ENCODE measurements around the gene XPO1. TPM values are rescaled to one million over a fixed set of nuclear protein-coding genes. Genes with fewer than 3 reads are reported as not detected.
A peak's percentile ranks its signal among the peaks of the same experiment; 100 is the strongest.
"Not testable (repeated sequence)": the region's sequence is repeated elsewhere in the genome, so short reads cannot be mapped to it uniquely, and the experiment has no call there.

Gene XPO1
- total RNA-seq, 1 donor from 2014 or later, result 89.1 TPM

DNA sequence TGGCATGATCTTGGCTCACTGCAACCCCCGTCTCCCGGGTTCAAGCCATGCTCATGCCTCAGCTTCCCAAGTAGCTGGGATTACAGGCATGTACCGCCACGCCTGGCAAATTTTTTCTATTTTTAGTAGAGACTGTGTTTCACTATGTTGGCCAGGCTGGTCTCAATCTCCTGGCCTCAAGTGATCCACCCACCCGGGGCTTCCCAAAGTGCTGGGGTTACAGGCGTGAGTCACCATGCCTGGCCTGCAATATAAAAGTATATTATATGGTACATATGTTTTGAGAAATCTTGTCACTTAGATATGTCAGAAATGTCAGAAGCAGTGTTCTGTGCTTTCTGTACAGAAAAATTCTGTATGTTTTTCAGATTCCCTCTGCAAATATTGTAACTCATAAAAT, 19.2 kb upstream of the XPO1 start:
- H3K27ac ChIP-seq, result no peak overlapping the region
- H3K36me3 ChIP-seq, result no peaks in the 10 kb centered on the region
- H3K9me3 ChIP-seq, result no peaks in the 10 kb centered on the region
- no peak overlapping the region for H3K4me3 ChIP-seq
- no peaks in the 10 kb centered on the region for H3K4me1 ChIP-seq
- no peak for TF ChIP-seq POLR2A (IDR thresholded peaks at IDR 0.05)
- TF ChIP-seq, protein P1, sequence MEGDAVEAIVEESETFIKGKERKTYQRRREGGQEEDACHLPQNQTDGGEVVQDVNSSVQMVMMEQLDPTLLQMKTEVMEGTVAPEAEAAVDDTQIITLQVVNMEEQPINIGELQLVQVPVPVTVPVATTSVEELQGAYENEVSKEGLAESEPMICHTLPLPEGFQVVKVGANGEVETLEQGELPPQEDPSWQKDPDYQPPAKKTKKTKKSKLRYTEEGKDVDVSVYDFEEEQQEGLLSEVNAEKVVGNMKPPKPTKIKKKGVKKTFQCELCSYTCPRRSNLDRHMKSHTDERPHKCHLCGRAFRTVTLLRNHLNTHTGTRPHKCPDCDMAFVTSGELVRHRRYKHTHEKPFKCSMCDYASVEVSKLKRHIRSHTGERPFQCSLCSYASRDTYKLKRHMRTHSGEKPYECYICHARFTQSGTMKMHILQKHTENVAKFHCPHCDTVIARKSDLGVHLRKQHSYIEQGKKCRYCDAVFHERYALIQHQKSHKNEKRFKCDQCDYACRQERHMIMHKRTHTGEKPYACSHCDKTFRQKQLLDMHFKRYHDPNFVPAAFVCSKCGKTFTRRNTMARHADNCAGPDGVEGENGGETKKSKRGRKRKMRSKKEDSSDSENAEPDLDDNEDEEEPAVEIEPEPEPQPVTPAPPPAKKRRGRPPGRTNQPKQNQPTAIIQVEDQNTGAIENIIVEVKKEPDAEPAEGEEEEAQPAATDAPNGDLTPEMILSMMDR (IDR thresholded peaks at IDR 0.05), result no peak
- no peak for TF ChIP-seq POLR2AphosphoS5 (IDR thresholded peaks at IDR 0.05; ENCODE audit: insufficient read depth in 1 of 2, low read depth in 1 of 2)
- no peak for DNase-seq (ENCODE audit: extremely low spot score in 2 of 2)
- intact Hi-C loops (cut with DNase I), result no loop called here
- H3K27me3 ChIP-seq, result no peaks in the 10 kb centered on the region

DNA sequence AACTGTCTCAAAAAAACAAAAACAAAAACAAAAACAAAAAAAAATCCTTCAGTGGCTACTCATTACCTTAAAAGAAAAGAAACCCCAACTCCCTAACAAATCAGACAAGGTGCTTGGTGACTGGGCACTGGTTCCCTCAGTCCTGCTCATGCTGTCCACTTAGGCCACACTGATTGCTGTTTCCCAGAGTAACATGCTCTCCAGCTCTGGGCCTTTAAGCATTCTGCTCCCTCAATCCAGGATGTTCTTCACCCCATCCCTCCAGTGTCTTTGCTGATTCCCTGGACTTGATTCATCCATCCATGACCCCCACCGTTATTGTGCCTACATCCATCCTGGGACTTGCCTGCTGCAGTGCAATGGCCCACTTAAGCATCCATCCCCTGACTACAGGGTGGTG, 16.4 kb upstream of the XPO1 start:
- no peaks in the 10 kb centered on the region for H3K4me1 ChIP-seq
- H3K36me3 ChIP-seq, result no peaks in the 10 kb centered on the region
- H3K4me3 ChIP-seq, result no peak overlapping the region
- no peak overlapping the region for H3K27ac ChIP-seq
- intact Hi-C loops (cut with DNase I), result no loop called here
- DNase-seq (ENCODE audit: extremely low spot score in 2 of 2), result peak in 1 of 2 donors; percentile 64
- no peaks in the 10 kb centered on the region for H3K27me3 ChIP-seq
- no peak for TF ChIP-seq POLR2AphosphoS5 (IDR thresholded peaks at IDR 0.05; ENCODE audit: insufficient read depth in 1 of 2, low read depth in 1 of 2)
- TF ChIP-seq, protein P1 (IDR thresholded peaks at IDR 0.05), result no peak
- no peaks in the 10 kb centered on the region for H3K9me3 ChIP-seq

DNA sequence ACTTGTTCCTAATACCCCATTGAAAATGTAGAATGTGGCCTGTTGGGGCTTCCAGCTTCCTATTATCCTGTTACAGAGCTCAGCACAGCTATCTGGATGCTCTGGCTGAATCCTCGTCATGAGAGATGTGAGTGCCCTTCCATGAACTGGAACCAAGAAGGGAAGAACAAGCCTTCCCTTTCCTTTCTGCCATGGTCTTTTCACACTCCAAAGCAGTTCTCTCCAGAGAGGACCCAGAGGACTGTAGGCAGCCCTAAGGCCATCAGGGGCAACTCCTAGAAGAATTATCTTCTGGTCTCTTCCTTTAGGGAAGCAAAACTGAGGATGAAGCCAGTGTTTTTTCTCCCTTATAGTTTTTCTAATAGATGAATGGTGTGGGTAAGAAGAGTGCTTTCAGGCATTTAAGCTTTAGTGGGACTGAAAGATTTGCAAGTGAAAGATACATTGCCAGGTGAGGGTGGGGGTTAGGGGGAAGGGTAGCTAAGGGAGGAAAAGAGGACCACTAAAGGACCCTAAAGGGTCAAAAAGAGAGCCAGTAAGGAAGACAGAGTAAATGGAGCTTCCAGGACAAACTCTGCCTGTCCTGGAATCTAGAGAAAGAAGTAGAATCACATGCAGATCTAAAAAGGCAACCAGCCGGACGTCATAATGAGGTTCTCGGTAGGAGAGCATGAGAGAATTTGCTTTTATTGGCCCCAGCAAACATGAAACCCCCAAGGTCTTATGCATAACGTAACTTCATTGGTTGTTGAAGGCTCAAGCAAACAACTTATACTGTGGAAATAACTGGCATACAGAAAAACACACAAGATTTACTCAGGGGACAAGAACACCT, 12.4 kb upstream of the XPO1 start:
- no peaks in the 10 kb centered on the region for H3K36me3 ChIP-seq
- H3K27ac ChIP-seq, result no peak overlapping the region
- intact Hi-C loops (cut with DNase I), result no loop called here
- H3K4me1 ChIP-seq, result no peaks in the 10 kb centered on the region
- H3K27me3 ChIP-seq, result no peaks in the 10 kb centered on the region
- TF ChIP-seq POLR2AphosphoS5 (IDR thresholded peaks at IDR 0.05; ENCODE audit: insufficient read depth in 1 of 2, low read depth in 1 of 2) (no peak), POLR2A (IDR thresholded peaks at IDR 0.05) (no peak)
- TF ChIP-seq, protein P1 (IDR thresholded peaks at IDR 0.05), result no peak
- H3K4me3 ChIP-seq, result no peak overlapping the region
- DNase-seq (ENCODE audit: extremely low spot score in 2 of 2), result no peak
- no peaks in the 10 kb centered on the region for H3K9me3 ChIP-seq

DNA sequence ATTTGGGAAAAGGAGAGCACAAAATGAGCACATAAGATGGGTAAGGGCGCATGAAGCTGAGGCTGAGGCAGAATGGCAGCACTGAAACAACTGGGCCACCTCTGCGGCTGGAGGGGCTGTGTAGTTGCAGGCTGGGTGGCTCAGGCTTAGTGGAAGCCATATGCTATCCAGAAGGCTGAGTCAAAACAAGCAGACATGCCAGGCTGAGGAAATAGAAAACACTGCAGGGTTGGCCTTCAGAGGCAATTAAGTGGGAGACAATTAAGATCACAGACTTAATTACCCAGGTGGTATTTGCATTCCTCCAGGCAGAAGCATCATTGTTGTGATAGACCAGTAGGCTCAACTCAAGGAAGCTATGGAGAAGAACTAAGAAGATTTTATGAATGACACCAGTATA, 11.4 kb upstream of the XPO1 start:
- no peak for TF ChIP-seq POLR2A (IDR thresholded peaks at IDR 0.05)
- TF ChIP-seq POLR2AphosphoS5 (IDR thresholded peaks at IDR 0.05; ENCODE audit: insufficient read depth in 1 of 2, low read depth in 1 of 2), result no peak
- TF ChIP-seq, protein P1 (IDR thresholded peaks at IDR 0.05), result no peak
- Histone ChIP-seq H3K4me1 (no peaks in the 10 kb centered on the region), H3K36me3 (no peaks in the 10 kb centered on the region), H3K27me3 (no peaks in the 10 kb centered on the region), H3K4me3 (no peak overlapping the region), H3K27ac (no peak overlapping the region), H3K9me3 (no peaks in the 10 kb centered on the region)
- intact Hi-C loops (cut with DNase I), result no loop called here
- DNase-seq (ENCODE audit: extremely low spot score in 2 of 2), result no peak

DNA sequence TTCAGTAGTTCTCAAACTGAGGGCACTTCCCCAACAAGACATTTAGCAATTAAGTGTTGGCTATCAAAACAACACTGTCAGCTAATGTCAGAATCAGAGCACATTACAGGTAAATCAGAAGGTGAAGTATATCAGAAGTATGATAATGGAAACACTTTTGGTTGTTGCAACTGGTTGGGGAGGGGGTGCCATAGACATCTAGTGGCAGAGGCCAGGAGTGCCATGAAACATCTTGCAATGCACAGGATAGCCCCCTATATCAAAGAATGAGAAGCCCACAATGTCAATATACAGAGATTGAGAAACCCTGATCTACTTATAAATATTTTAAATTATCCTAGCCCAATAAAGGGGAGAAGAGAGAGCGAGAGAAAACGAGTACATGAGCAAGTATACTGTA, 4.9 kb upstream of the XPO1 start:
- Histone ChIP-seq H3K9me3 (no peaks in the 10 kb centered on the region), H3K4me1 (peaks cover 9% of the 10 kb centered on the region), H3K27ac (no peak overlapping the region), H3K27me3 (no peaks in the 10 kb centered on the region), H3K36me3 (no peaks in the 10 kb centered on the region), H3K4me3 (no peak overlapping the region)
- intact Hi-C loops (cut with DNase I), result no loop called here
- no peak for DNase-seq (ENCODE audit: extremely low spot score in 2 of 2)
- no peak for TF ChIP-seq POLR2A (IDR thresholded peaks at IDR 0.05)
- no peak for TF ChIP-seq POLR2AphosphoS5 (IDR thresholded peaks at IDR 0.05; ENCODE audit: insufficient read depth in 1 of 2, low read depth in 1 of 2)
- TF ChIP-seq, protein P1 (IDR thresholded peaks at IDR 0.05), result no peak

DNA sequence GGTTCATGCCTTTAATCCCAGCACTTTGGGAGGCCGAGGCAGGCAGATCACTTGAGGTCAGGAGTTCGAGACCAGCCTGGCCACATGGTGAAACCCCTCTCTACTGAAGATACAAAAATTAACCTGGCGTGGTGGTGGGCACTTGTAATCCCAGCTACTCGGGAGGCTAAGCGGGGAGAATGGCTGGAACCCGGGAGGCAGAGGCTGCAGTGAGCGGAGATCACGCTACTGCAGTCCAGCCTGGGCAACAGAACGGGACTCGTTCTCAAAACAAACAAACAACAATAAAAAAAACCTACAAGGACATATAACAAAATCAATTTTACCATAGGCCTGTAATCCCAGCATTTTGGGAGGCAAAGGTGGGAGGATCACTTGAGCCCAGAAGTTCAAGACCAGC, 2.0 kb upstream of the XPO1 start:
- DNase-seq (ENCODE audit: extremely low spot score in 2 of 2); H3K4me3 ChIP-seq; H3K27me3 ChIP-seq; H3K36me3 ChIP-seq; intact Hi-C loops (cut with DNase I); H3K9me3 ChIP-seq: not testable (repeated sequence)
- peak overlapping the region; percentile 99 for H3K27ac ChIP-seq
- peaks cover 21% of the 10 kb centered on the region for H3K4me1 ChIP-seq

Data from vagina (tissue), 2 donors.